Panc1 (cell line): ENCODE results near the gene CBLL1. TPM values are rescaled to one million over a fixed set of nuclear protein-coding genes. Genes with fewer than 3 reads are reported as not detected.

Experiments used
- ATAC-seq: fragments of 200-7000 bp; cut with Tn5 transposase; 2 replicates; pipeline ENCODE4 v1.9.1; 2020; ENCODE audit warnings: mild to moderate bottlenecking, moderate library complexity
- BruUV-seq: library from RNA; stranded (reverse); fragments of 400-500 nt; replicated peaks from 2 replicates; lab custom pipeline; 2021; lab: Mats Ljungman, UMichigan
- CTCF ChIA-PET: fragments of 300-600 bp; sonication (Branson Sonifier 250); formaldehyde crosslinking; loops from one replicate; lab custom pipeline; 2022; ENCODE audit warnings: antibody characterized with exemption; lab: Charles Lee
- POLR2A ChIA-PET: fragments of 300-600 bp; sonication (Branson Sonifier 250); formaldehyde crosslinking; loops from one replicate; lab custom pipeline; 2022; ENCODE audit warnings: antibody characterized with exemption; lab: Charles Lee
- DNase-seq: peaks from one replicate; pipeline ENCODE4 v3.0.0-alpha.2; 2010; ENCODE audit warnings: low read depth, low spot score
- H3K27ac ChIP-seq: 2 replicates; pipeline ENCODE4 v1.5.1; 2011; ENCODE audit warnings: mild to moderate bottlenecking, low read length, inconsistent platforms
- H3K27me3 ChIP-seq: fragments of 200-500 bp; sonication (Bioruptor generic); 2 replicates; pipeline ENCODE4 v1.6.0; 2014; ENCODE audit warnings: low read length, inconsistent platforms; ENCODE audit not compliant: control insufficient read depth, insufficient read depth
- H3K36me3 ChIP-seq: fragments of 200-500 bp; sonication (Bioruptor generic); 2 replicates; pipeline ENCODE4 v1.5.1; 2014; ENCODE audit warnings: inconsistent platforms, mild to moderate bottlenecking, low read length, moderate library complexity; ENCODE audit not compliant: control insufficient read depth, insufficient read depth
- H3K4me1 ChIP-seq: 2 replicates; pipeline ENCODE4 v1.5.1; 2011; ENCODE audit warnings: inconsistent platforms, mild to moderate bottlenecking, low read length, moderate library complexity; ENCODE audit not compliant: control insufficient read depth, insufficient read depth
- H3K4me3 ChIP-seq, 2 experiments: 2 replicates each; pipeline ENCODE4 v1.5.1; 2011 to 2012; ENCODE audit warnings: low read depth in 2 of 2, low read length in 2 of 2, mild to moderate bottlenecking in 2 of 2, inconsistent platforms in 1 of 2, moderate library complexity in 1 of 2
- H3K9me3 ChIP-seq: fragments of 200-500 bp; sonication (Bioruptor generic); 2 replicates; pipeline ENCODE4 v1.5.1; 2014; ENCODE audit warnings: low read depth, mild to moderate bottlenecking, inconsistent platforms, low read length, moderate library complexity; ENCODE audit not compliant: control insufficient read depth, insufficient read depth
- CTCF ChIP-seq: fragments of 450-650 bp; IDR thresholded peaks from 2 replicates; pipeline ENCODE4 v1.5.1; 2017; ENCODE audit warnings: mild to moderate bottlenecking
- POLR2AphosphoS5 ChIP-seq: IDR thresholded peaks from 2 replicates; pipeline ENCODE4 v1.6.1; 2012; ENCODE audit warnings: mild to moderate bottlenecking, low read depth, low read length, moderate library complexity
- REST ChIP-seq, 2 experiments: IDR thresholded peaks; 2 replicates each; pipeline ENCODE4 v1.6.1; 2011 to 2012; ENCODE audit warnings: low read depth in 2 of 2, control low read depth in 1 of 2, low read length in 1 of 2, mild to moderate bottlenecking in 1 of 2, moderate library complexity in 1 of 2; ENCODE audit not compliant: insufficient read depth in 1 of 2
- SIN3A ChIP-seq: IDR thresholded peaks from 2 replicates; pipeline ENCODE4 v1.6.1; 2012; ENCODE audit warnings: low read depth, mild to moderate bottlenecking, low read length, moderate library complexity, borderline replicate concordance; ENCODE audit not compliant: insufficient read depth
- TCF7L2 ChIP-seq: IDR thresholded peaks from 2 replicates; pipeline ENCODE4 v1.6.1; 2011; ENCODE audit warnings: mild to moderate bottlenecking, low read depth, low read length, inconsistent platforms
- in situ Hi-C: cut with HindIII; loops from 2 replicates; pipeline ENCODE4 v1.10.0; 2016; ENCODE audit warnings: low sequenced_read_pairs, low pct_unique_long_range_greater_than_20kb
- intact Hi-C: fragments of 100-400 bp; cut with micrococcal nuclease; formaldehyde crosslinking; loops from one replicate; pipeline ENCODE4 v1.10.0; 2022; ENCODE audit not compliant: unreplicated experiment
- total RNA-seq: library from RNA; stranded (reverse); gene quantifications from one replicate; pipeline ENCODE4 v1.2.1, GENCODE V29; 2021; ENCODE audit not compliant: unreplicated experiment

The CBLL1 gene
- total RNA-seq, 1 experiment from 2014 or later: 34.7 TPM

DNA sequence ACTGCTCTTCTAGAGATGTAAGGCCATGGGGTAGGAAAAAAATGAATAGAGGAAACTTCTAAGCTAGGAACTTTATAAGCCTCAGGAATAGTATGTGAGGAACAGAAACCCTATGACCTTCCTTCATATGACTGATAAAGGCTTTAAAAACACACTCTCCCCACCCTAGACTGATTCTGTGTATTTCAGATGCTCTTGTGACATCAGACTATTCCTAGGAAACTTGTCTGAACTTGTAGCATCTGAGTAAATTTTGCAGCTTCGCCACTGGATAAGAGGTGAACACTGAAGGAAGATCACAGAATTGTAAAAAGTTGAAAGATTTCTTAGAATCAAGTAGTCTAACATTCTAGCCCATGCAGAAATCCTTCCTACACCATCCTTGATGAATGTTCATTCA is 31.0 kb upstream of the CBLL1 start:
- ChIA-PET POLR2A (no interaction called here), CTCF (no interaction called here)
- Histone ChIP-seq H3K4me3 (no peak overlapping the region), H3K9me3 (no peaks in the 10 kb centered on the region), H3K27me3 (peaks cover 5% of the 10 kb centered on the region; the same call in 1 of the 2 replicates), H3K4me1 (no peaks in the 10 kb centered on the region), H3K27ac (no peak overlapping the region), H3K36me3 (no peaks in the 10 kb centered on the region)
- intact Hi-C loops: no loop called here
- in situ Hi-C loops: no loop called here
- DNase-seq: no peak
- BruUV-seq: no TSS peak
- ATAC-seq: no peak
- no peak for TF ChIP-seq TCF7L2
- TF ChIP-seq REST (IDR thresholded peaks at IDR 0.05; ENCODE audit: insufficient read depth in 1 of 2, low read depth in 2 of 2, low read length in 1 of 2): no peak

DNA sequence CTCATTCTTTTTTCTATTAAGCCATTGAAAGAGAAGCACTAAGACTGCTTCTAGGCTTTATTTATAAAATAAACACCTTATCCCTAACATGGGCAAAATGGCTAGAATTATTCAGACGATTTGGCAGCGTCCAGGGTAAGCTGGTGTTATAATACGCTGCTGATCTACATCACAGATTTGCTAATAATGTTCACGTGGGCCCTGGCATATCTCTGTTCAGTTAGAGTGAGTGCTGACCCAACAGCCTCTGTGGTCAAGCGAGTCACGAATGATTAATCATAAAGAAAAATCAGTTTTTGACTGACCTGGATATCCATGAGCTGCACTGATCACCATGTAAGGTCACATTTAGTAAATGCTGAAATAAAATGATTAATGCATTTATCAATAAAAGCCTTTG is 28.4 kb upstream of the CBLL1 start:
- ATAC-seq: no peak

More for the DNA sequence above, 28.4 kb upstream of the CBLL1 start:
- ChIA-PET POLR2A (no interaction called here), CTCF (no interaction called here)
- TF ChIP-seq REST (IDR thresholded peaks at IDR 0.05; ENCODE audit: insufficient read depth in 1 of 2, low read depth in 2 of 2, low read length in 1 of 2) (no peak), CTCF (no peak), POLR2AphosphoS5 (no peak), SIN3A (no peak), TCF7L2 (no peak)
- Histone ChIP-seq H3K36me3 (no peaks in the 10 kb centered on the region), H3K4me3 (no peak overlapping the region), H3K9me3 (no peaks in the 10 kb centered on the region), H3K4me1 (no peaks in the 10 kb centered on the region), H3K27ac (no peak overlapping the region), H3K27me3 (peaks cover 5% of the 10 kb centered on the region; the same call in 1 of the 2 replicates)
- intact Hi-C loops (no loop called here), in situ Hi-C loops (no loop called here)
- DNase-seq: no peak
- BruUV-seq: no TSS peak
